Measurements from ENCODE around the gene PARVB. TPM values are rescaled to one million over a fixed set of nuclear protein-coding genes. Genes with fewer than 3 reads are reported as not detected.
A peak's percentile ranks its signal among the peaks of the same experiment; 100 is the strongest.

The PARVB gene
- total and polyA plus RNA-seq, 2 of the 8 experiments (the other 6 are each of a cell fraction or from before 2014, with no cell fraction given): 14.5 to 18.6 TPM

DNA sequence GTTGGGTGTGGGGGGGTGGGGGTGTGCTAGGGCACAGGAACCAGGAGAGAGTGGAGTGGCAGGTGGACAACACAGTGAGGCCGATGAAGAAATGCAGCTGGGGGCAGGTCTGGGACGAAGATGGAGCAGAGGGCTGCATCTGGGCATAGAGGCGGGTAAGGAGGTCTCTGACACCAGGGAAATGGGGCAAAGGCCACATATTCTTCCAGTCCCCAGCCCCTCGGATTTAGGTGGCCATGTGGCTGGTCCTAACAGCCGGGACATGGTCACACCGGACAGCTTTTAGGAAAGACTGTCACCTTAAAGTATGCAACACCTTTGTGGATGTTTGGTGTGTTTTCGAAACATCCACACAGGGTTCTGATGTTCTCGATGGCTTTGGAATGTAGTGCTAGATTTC lies 151.6 kb downstream of the PARVB start:
- Histone ChIP-seq H3K4me2 (ENCODE audit: insufficient read depth in 1 of 2, low read depth in 2 of 2, low read length in 2 of 2) (no peak overlapping the region), H4K8ac (ENCODE audit: extremely low read depth, insufficient read depth, low read length) (no peak overlapping the region), H3K27ac (ENCODE audit: low read depth, low read length) (no peak overlapping the region), H4K5ac (ENCODE audit: insufficient read length, low read depth, low read length) (no peak overlapping the region), H3K36me3 (ENCODE audit: control insufficient read depth in 2 of 4, insufficient read depth in 4 of 4, low read length in 3 of 4) (no peaks in the 10 kb centered on the region), H3K4me1 (replicated peaks in 1 of 4; ENCODE audit: control insufficient read depth in 3 of 4, insufficient read depth in 4 of 4, low read length in 3 of 4) (peaks cover 5 to 23% (median 21%) of the 10 kb centered on the region in 4 experiments; a peak in 6 of 7 replicates), H3K14ac (ENCODE audit: insufficient read length) (no peak overlapping the region), H3K9me3 (ENCODE audit: insufficient read depth in 2 of 2, low read depth in 1 of 2, low read length in 1 of 2) (no peaks in the 10 kb centered on the region), H4K20me1 (replicated peaks in 1 of 2; ENCODE audit: control insufficient read depth in 1 of 2, insufficient read depth in 2 of 2, low read length in 2 of 2) (no peaks in the 10 kb centered on the region), H4K91ac (replicated peaks; ENCODE audit: insufficient read length, low read length) (no peak overlapping the region), H3K18ac (ENCODE audit: extremely low read depth, low read length) (no peak overlapping the region), H3K79me1 (ENCODE audit: low read depth, low read length) (no peaks in the 10 kb centered on the region), H2BK120ac (replicated peaks; ENCODE audit: low read depth, low read length) (no peak overlapping the region), H3K27me3 (replicated peaks in 1 of 4; ENCODE audit: control insufficient read depth in 3 of 4, extremely low read depth in 1 of 4, insufficient read depth in 3 of 4, low read length in 3 of 4) (no peaks in the 10 kb centered on the region; a peak in 1 of 7 replicates), H3K4ac (replicated peaks; ENCODE audit: insufficient read length, low read depth, low read length) (no peak overlapping the region), H2AK5ac (ENCODE audit: low read depth, low read length) (no peak overlapping the region), H3K23me2 (ENCODE audit: low read depth, low read length) (no peaks in the 10 kb centered on the region), H3K4me3 (ENCODE audit: extremely low read depth in 1 of 4, insufficient read depth in 2 of 4, low read depth in 3 of 4, low read length in 4 of 4) (no peak overlapping the region), H3K56ac (replicated peaks; ENCODE audit: insufficient read length, low read depth, low read length) (no peak overlapping the region), H3K9ac (replicated peaks in 1 of 4; ENCODE audit: extremely low read depth in 1 of 4, low read depth in 3 of 4, low read length in 3 of 4) (no peak overlapping the region), H2BK12ac (ENCODE audit: low read depth, low read length) (0 out of 2 replicates have a peak overlapping the region, but pooled peaks have one; percentile 43), H2BK20ac (ENCODE audit: low read length) (no peak overlapping the region), H3K23ac (ENCODE audit: insufficient read length) (no peak overlapping the region), H3K79me2 (ENCODE audit: control insufficient read depth in 1 of 2, insufficient read depth in 2 of 2, low read length in 2 of 2) (no peaks in the 10 kb centered on the region), H2BK15ac (ENCODE audit: low read length) (no peak overlapping the region), H2AFZ (ENCODE audit: low read length) (no peak overlapping the region), H2BK5ac (ENCODE audit: low read depth, low read length) (no peak overlapping the region)
- no peak for TF ChIP-seq SAP30 (IDR thresholded peaks at IDR 0.05; ENCODE audit: insufficient read depth, insufficient replicate concordance, low read length)
- no peak for TF ChIP-seq ASH2L (IDR thresholded peaks at IDR 0.05; ENCODE audit: low read length)
- TF ChIP-seq HDAC6 (IDR thresholded peaks at IDR 0.05; ENCODE audit: low read depth, low read length): no peak
- no peak for TF ChIP-seq TBP (IDR thresholded peaks at IDR 0.05; ENCODE audit: low read depth, low read length)
- ChIA-PET POLR2A (ENCODE audit: partially characterized antibody) (no interaction called here), CTCF (ENCODE audit: partially characterized antibody) (no interaction called here)
- FAIRE-seq: no peak
- WGBS, 2 experiments (ENCODE audit: extremely low coverage in 1 of 2, insufficient coverage in 1 of 2, insufficient read length in 1 of 2, insufficient replicate concordance in 2 of 2, low coverage in 1 of 2, low lambda C conversion rate in 2 of 2, missing lambda C conversion rate in 1 of 2): 92% methylated on average over 8 of the region's 8 CpGs; no CpG with 5 or more reads in 1 of the 2 experiments
- no peak for DNase-seq (ENCODE audit: low read depth in 1 of 2, low spot score in 2 of 2)
